Neural progenitor cell (in vitro differentiated cells): Measurements from ENCODE around the gene PSME3IP1.

Source experiments
- CTCF ChIP-seq: fragments of 200-600 bp; sonication (generic); IDR thresholded peaks from 2 replicates; pipeline ENCODE4 v1.5.1; 2017; ENCODE audit warnings: antibody characterized with exemption, mild to moderate bottlenecking
- EZH2 ChIP-seq: fragments of 200-600 bp; sonication (generic); IDR thresholded peaks from 2 replicates; pipeline ENCODE4 v1.6.1; 2017; ENCODE audit warnings: antibody characterized with exemption, mild to moderate bottlenecking, moderate library complexity

- TF ChIP-seq CTCF (no peak), EZH2 (no peak)
Observed at GRCh38 chr16:57186872-57187854, 1.3 kb upstream of the PSME3IP1 start.
